Erythroblast (primary cell): ENCODE results near the gene MELK.

ENCODE experiments used
- GATA1 ChIP-seq: IDR thresholded peaks from 2 replicates; pipeline ENCODE4 v1.6.1; 2011; ENCODE audit warnings: low read depth, mild to moderate bottlenecking, control low read depth, low read length, moderate library complexity
- POLR2A ChIP-seq: IDR thresholded peaks from 2 replicates; pipeline ENCODE4 v1.6.1; 2011; ENCODE audit warnings: mild to moderate bottlenecking, low read length

- TF ChIP-seq POLR2A = no peak
- no peak for TF ChIP-seq GATA1
Measured at GRCh38 chr9:36676778-36677485, 104.2 kb downstream of the MELK start.
